Omental fat pad (tissue), 4 donors: ENCODE measurements around the gene RNF111. TPM values are rescaled to one million over a fixed set of nuclear protein-coding genes. Genes with fewer than 3 reads are reported as not detected.

Experiments used
- ATAC-seq: fragments of 150-250 bp; one replicate; pipeline ENCODE4 v1.9.1; 2016; ENCODE audit warnings: mild to moderate bottlenecking, moderate library complexity; ENCODE audit not compliant: low FRiP score
- DNase-seq: peaks from one replicate; pipeline ENCODE4 v3.0.0-alpha.2; 2019; ENCODE audit warnings: low spot score
- total RNA-seq, 4 donors: library from RNA; depleted of rRNA; stranded (reverse); fragments of >200 nt; gene quantifications; one replicate each; pipeline ENCODE4 v1.1.0, GENCODE V29; 2016
- TF ChIP-seq, protein P1 (sequence below), 3 donors: fragments of 450-650 bp; IDR thresholded peaks; one replicate each; pipeline ENCODE4 v1.5.1; 2016 to 2017; ENCODE audit warnings: antibody characterized with exemption in 3 of 3, mild to moderate bottlenecking in 3 of 3, moderate library complexity in 2 of 3

RNF111 gene
- total RNA-seq, 4 donors from 2014 or later, result 15.4 to 28.7 (median 24.1) TPM

DNA sequence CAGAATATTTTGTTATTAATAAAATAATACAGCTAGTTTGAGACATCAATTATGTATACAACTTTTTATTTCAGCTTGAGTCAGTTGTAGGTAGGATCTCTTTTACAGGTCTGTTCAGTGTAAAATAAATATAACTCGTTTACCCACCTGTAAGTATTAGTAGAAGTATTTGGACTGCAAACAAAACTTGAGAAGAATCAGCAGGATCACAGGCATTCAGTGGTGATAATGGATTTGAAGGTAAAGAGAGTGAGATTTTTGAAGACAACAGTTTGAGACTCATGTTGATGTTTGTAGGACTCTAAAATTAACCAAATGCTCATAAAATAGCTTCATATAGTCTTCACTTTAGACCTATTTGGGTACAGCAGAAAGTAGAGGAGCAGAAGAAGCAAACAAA is 82.0 kb downstream of the RNF111 start:
- TF ChIP-seq, protein P1, sequence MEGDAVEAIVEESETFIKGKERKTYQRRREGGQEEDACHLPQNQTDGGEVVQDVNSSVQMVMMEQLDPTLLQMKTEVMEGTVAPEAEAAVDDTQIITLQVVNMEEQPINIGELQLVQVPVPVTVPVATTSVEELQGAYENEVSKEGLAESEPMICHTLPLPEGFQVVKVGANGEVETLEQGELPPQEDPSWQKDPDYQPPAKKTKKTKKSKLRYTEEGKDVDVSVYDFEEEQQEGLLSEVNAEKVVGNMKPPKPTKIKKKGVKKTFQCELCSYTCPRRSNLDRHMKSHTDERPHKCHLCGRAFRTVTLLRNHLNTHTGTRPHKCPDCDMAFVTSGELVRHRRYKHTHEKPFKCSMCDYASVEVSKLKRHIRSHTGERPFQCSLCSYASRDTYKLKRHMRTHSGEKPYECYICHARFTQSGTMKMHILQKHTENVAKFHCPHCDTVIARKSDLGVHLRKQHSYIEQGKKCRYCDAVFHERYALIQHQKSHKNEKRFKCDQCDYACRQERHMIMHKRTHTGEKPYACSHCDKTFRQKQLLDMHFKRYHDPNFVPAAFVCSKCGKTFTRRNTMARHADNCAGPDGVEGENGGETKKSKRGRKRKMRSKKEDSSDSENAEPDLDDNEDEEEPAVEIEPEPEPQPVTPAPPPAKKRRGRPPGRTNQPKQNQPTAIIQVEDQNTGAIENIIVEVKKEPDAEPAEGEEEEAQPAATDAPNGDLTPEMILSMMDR (IDR thresholded peaks at IDR 0.05), result no peak
- DNase-seq (no peak), ATAC-seq (no peak)

DNA sequence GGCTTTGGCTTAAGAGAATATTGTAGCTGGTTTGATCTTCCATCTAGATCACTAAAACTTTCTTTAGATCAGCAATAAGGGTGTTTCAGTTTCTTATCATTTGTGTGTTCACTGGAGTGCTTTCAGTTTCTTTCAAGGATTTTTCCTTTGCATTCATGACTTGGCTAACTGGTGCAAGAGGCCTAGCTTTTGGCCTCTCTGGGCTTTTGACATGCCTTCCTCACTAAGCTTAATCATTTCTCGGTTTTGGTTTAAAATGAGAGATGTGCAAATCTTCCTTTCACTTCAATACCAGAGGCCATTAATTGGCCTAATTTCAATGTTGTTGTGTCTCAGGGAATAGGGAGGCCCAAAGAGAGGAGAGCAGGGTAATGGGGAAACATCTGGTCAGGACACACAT is 87.1 kb downstream of the RNF111 start:
- TF ChIP-seq, protein P1 (IDR thresholded peaks at IDR 0.05), result no peak
- no peak for DNase-seq
- ATAC-seq, result no peak

DNA sequence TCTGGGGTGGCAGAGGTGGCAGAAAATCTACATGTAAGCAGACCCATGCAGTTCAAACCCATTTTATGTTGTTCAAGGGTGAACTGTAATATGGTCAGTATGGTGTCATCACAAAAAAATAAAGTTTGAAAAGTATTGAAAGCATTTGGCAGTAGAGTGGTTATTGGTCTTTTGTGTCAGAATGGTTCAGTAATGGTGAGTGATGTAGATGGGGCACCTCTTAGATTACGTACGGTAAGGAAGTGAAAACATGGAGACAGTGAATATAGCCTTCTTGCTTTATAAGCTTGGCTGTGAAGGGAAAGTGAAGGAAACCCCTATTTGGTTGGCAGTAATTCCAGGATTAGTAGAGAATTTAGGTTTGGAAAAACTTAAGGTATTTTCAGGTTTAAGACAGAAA is 100.3 kb downstream of the RNF111 start:
- TF ChIP-seq, protein P1 (IDR thresholded peaks at IDR 0.05), result no peak
- DNase-seq, result no peak
- no peak for ATAC-seq

DNA sequence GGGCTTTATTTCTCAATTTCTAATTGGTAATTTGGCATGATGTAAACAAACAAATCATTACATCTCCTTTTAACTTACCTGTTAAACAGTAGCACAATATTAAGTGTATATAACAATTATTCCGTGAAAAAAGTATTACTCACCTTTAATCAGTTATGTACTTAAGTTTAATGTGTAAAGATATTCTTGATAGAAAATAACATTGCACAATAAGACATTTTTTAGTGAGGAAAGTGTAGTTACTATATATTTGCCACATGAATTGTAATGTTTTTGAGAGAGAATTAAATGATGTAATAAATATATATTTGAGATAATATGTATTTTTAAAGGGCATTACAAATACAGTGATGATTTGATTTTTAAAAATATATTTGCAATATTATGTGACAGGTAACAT is 106.6 kb downstream of the RNF111 start:
- DNase-seq, result no peak
- ATAC-seq, result no peak
- TF ChIP-seq, protein P1 (IDR thresholded peaks at IDR 0.05), result no peak

DNA sequence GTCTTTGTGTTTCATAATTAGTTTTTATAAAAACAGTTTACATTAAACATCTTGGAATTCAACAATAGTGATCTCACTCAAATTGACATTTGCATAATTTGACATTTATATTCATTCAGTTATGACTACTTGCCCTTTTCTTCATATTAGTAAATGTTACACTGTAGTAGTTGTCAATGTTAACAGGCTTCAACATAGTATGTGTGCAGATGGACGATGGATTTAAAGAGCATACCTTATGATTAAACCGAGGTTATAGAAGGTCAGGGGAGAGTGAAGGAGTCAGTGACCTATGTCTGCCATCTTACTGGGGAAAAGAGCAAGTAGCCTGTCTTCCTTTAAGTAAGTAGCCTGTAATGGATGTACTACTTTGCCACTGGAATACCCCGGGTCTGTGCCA is 109.0 kb downstream of the RNF111 start:
- TF ChIP-seq, protein P1 (IDR thresholded peaks at IDR 0.05), result no peak
- no peak for ATAC-seq
- no peak for DNase-seq

DNA sequence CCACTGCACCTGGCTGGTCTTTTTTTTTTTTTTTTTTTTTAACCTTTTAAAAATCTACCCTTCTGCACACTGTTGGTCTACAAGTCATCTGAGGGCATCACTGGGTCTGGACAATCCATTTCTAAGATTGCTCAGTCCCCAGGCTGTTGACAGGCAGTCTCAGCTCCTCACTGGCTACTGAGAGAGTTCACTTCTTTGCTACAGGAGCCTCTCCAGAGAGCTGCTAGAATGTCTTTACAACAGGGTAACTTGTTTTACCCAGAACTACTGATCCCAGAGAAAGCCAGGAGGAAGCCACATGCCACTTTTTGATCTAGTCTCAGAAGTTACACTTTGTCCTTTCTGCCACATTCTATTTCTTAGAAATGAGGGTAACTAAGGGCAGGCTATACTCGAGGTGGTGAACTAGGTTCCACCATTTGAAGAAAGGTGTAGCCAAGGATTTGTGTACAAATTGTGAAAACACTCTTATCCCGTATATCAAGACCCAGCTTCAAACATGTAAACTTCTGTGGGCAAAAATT is 111.8 kb downstream of the RNF111 start:
- ATAC-seq (no peak), DNase-seq (no peak)
- TF ChIP-seq, protein P1 (IDR thresholded peaks at IDR 0.05), result no peak

DNA sequence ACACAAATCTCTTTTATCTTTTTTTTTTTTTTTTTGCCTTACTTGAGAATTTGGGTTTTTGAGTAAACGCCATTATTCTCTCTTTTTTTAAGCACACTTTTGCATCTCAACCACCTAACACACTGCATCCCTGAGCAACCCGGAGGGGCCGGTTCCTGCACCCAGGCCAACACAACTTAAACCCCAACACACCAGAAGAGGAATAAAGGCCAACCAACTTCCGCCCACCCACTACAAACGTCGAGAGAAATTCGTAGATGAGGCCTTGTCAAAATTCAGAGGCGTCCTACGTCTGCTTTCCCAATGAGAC is 117.1 kb downstream of the RNF111 start:
- no peak for ATAC-seq
- no peak for DNase-seq
- TF ChIP-seq, protein P1 (IDR thresholded peaks at IDR 0.05), result no peak
